ENCODE measurements around the gene GABARAP.

Gene GABARAP

GRCh38 chr17:7238420-7239090, 3.7 kb downstream of the GABARAP start:
- no peak for TF ChIP-seq CTCF (IDR thresholded peaks at IDR 0.05; ENCODE audit: low read depth, low read length, missing control alignments)
- no peak for DNase-seq (ENCODE audit: low read depth)
- peak overlapping the region; percentile 95 for H3K4me3 ChIP-seq (ENCODE audit: low read depth, low read length)

- DNase-seq (ENCODE audit: low read depth) = no peak
- H3K4me3 ChIP-seq (ENCODE audit: low read depth, low read length) = peak overlapping the region; percentile 95
- TF ChIP-seq CTCF (IDR thresholded peaks at IDR 0.05; ENCODE audit: low read depth, low read length, missing control alignments) = no peak
These were observed 4.4 kb downstream of the GABARAP start for GRCh38 chr17:7237761-7238419.

GRCh38 chr17:7237266-7237760, 4.9 kb downstream of the GABARAP start:
- TF ChIP-seq CTCF (IDR thresholded peaks at IDR 0.05; ENCODE audit: low read depth, low read length, missing control alignments) = no peak
- H3K4me3 ChIP-seq (ENCODE audit: low read depth, low read length) = peak overlapping the region; percentile 95
- no peak for DNase-seq (ENCODE audit: low read depth)

- TF ChIP-seq CTCF (IDR thresholded peaks at IDR 0.05; ENCODE audit: low read depth, low read length, missing control alignments) = no peak
- no peak overlapping the region for H3K4me3 ChIP-seq (ENCODE audit: low read depth, low read length)
- no peak for DNase-seq (ENCODE audit: low read depth)
These were observed 5.4 kb downstream of the GABARAP start for GRCh38 chr17:7236808-7237207.

GRCh38 chr17:7235693-7236665, 6.3 kb downstream of the GABARAP start:
- TF ChIP-seq CTCF (IDR thresholded peaks at IDR 0.05; ENCODE audit: low read depth, low read length, missing control alignments) = no peak
- no peak for DNase-seq (ENCODE audit: low read depth)
- no peak overlapping the region for H3K4me3 ChIP-seq (ENCODE audit: low read depth, low read length)

GRCh38 chr17:7234083-7234951, 7.9 kb downstream of the GABARAP start, which contains the start of gene DVL2:
TSS of gene DVL2 (minus strand) at chr17:7234517. CDS start at chr17:7234262, 255 bp downstream.
- peak; percentile 79 for DNase-seq (ENCODE audit: low read depth)
- TF ChIP-seq CTCF (IDR thresholded peaks at IDR 0.05; ENCODE audit: low read depth, low read length, missing control alignments) = no peak
- peak within 1 kb of the TSS; percentile 92 for H3K4me3 ChIP-seq (ENCODE audit: low read depth, low read length)

All from GM12864 (cell line).